Activated naive CD4-positive, alpha-beta T cell treated with anti-CD3 and anti-CD28 coated beads, Interleukin-2, amount 10 ng/mL, durations not matched to agents 7 days and 5 days (primary cell): ENCODE data around the gene DLG2.
"Not testable (repeated sequence)": the region's sequence is repeated elsewhere in the genome, so short reads cannot be mapped to it uniquely, and the experiment has no call there.

Source experiments
- CTCF ChIA-PET: fragments of 350-600 bp; sonication (Branson Sonifier 250); formaldehyde crosslinking; loops from one replicate; lab custom pipeline; 2021; ENCODE audit warnings: antibody characterized with exemption; lab: Charles Lee
- DNase-seq: peaks from one replicate; pipeline ENCODE4 v3.0.0-alpha.2; 2020
- H3K27ac Mint-ChIP-seq: one replicate; pipeline ENCODE4 v1.8.0; 2021; ENCODE audit warnings: mild to moderate bottlenecking, moderate library complexity, mixed read lengths
- H3K27me3 Mint-ChIP-seq: one replicate; pipeline ENCODE4 v1.8.0; 2021; ENCODE audit warnings: mild to moderate bottlenecking, mixed read lengths
- H3K36me3 Mint-ChIP-seq: one replicate; pipeline ENCODE4 v1.8.0; 2021; ENCODE audit warnings: mixed read lengths
- H3K4me1 Mint-ChIP-seq: one replicate; pipeline ENCODE4 v1.8.0; 2021; ENCODE audit warnings: mixed read lengths
- H3K4me3 Mint-ChIP-seq: one replicate; pipeline ENCODE4 v1.8.0; 2021; ENCODE audit warnings: mild to moderate bottlenecking, moderate library complexity, mixed read lengths
- H3K9me3 Mint-ChIP-seq: one replicate; pipeline ENCODE4 v1.8.0; 2021; ENCODE audit warnings: mixed read lengths

DLG2 gene

GRCh38 chr11:83736684-83737083 lies 1890.5 kb downstream of the DLG2 start:
- no peak for DNase-seq
- Mint-ChIP-seq H3K27me3 (no peaks in the 10 kb centered on the region), H3K4me1 (no peaks in the 10 kb centered on the region), H3K36me3 (no peaks in the 10 kb centered on the region), H3K27ac (no peak overlapping the region), H3K9me3 (no peaks in the 10 kb centered on the region), H3K4me3 (no peak overlapping the region)
- CTCF ChIA-PET = no interaction called here

GRCh38 chr11:83734120-83734519 lies 1893.0 kb downstream of the DLG2 start:
- no peaks in the 10 kb centered on the region for H3K27me3 Mint-ChIP-seq
- H3K9me3 Mint-ChIP-seq = no peaks in the 10 kb centered on the region
- no peak overlapping the region for H3K4me3 Mint-ChIP-seq
- no peak for DNase-seq
- CTCF ChIA-PET = no interaction called here
- no peak overlapping the region for H3K27ac Mint-ChIP-seq
- H3K36me3 Mint-ChIP-seq = no peaks in the 10 kb centered on the region
- no peaks in the 10 kb centered on the region for H3K4me1 Mint-ChIP-seq

GRCh38 chr11:83731288-83731687 lies 1895.9 kb downstream of the DLG2 start:
- H3K4me1 Mint-ChIP-seq, H3K36me3 Mint-ChIP-seq, H3K27ac Mint-ChIP-seq, H3K27me3 Mint-ChIP-seq, H3K4me3 Mint-ChIP-seq, H3K9me3 Mint-ChIP-seq, DNase-seq: not testable (repeated sequence)
- CTCF ChIA-PET = interaction anchor here (0.8 kb wide), 1 partner anchor 438 kb away, joined by 3 read pairs; no protein-coding TSS in a partner anchor

- no peak overlapping the region for H3K27ac Mint-ChIP-seq
- H3K4me1 Mint-ChIP-seq = no peaks in the 10 kb centered on the region
- CTCF ChIA-PET = interaction anchor here (0.6 kb wide), 1 partner anchor 234 kb away, joined by 3 read pairs; no protein-coding TSS in a partner anchor
- DNase-seq = no peak
- H3K9me3 Mint-ChIP-seq = no peaks in the 10 kb centered on the region
- H3K36me3 Mint-ChIP-seq = no peaks in the 10 kb centered on the region
- H3K27me3 Mint-ChIP-seq = peaks cover 14% of the 10 kb centered on the region
- no peak overlapping the region for H3K4me3 Mint-ChIP-seq
Measured at GRCh38 chr11:83728281-83728680, 1898.9 kb downstream of the DLG2 start.

- no peak for DNase-seq
- peaks cover 14% of the 10 kb centered on the region for H3K27me3 Mint-ChIP-seq
- H3K4me3 Mint-ChIP-seq = no peak overlapping the region
- CTCF ChIA-PET = interaction anchor here (0.7 kb wide), 1 partner anchor 90 kb away, joined by 3 read pairs; no protein-coding TSS in a partner anchor
- no peak overlapping the region for H3K27ac Mint-ChIP-seq
- H3K4me1 Mint-ChIP-seq = no peaks in the 10 kb centered on the region
- no peaks in the 10 kb centered on the region for H3K9me3 Mint-ChIP-seq
- no peaks in the 10 kb centered on the region for H3K36me3 Mint-ChIP-seq
Measured at GRCh38 chr11:83727251-83727650, 1899.9 kb downstream of the DLG2 start.

GRCh38 chr11:83726316-83726715 lies 1900.8 kb downstream of the DLG2 start:
- CTCF ChIA-PET = interaction anchor here (1.2 to 3.4 kb wide), 2 partner anchors 434 to 490 kb away, joined by 4 to 17 read pairs; no protein-coding TSS in a partner anchor
- no peak overlapping the region for H3K27ac Mint-ChIP-seq
- no peaks in the 10 kb centered on the region for H3K36me3 Mint-ChIP-seq
- peaks cover 14% of the 10 kb centered on the region for H3K27me3 Mint-ChIP-seq
- DNase-seq = no peak
- no peak overlapping the region for H3K4me3 Mint-ChIP-seq
- H3K4me1 Mint-ChIP-seq = no peaks in the 10 kb centered on the region
- no peaks in the 10 kb centered on the region for H3K9me3 Mint-ChIP-seq

- CTCF ChIA-PET = interaction anchor here (0.7 to 3.4 kb wide), 4 partner anchors 35 to 490 kb away, joined by 3 to 17 read pairs (median 4); no protein-coding TSS in a partner anchor
- no peaks in the 10 kb centered on the region for H3K36me3 Mint-ChIP-seq
- no peak for DNase-seq
- H3K27ac Mint-ChIP-seq = no peak overlapping the region
- H3K4me1 Mint-ChIP-seq = no peaks in the 10 kb centered on the region
- no peaks in the 10 kb centered on the region for H3K9me3 Mint-ChIP-seq
- H3K27me3 Mint-ChIP-seq = peaks cover 14% of the 10 kb centered on the region
- H3K4me3 Mint-ChIP-seq = no peak overlapping the region
Measured at GRCh38 chr11:83725728-83726127, 1901.4 kb downstream of the DLG2 start.

GRCh38 chr11:83725269-83725560 lies 1901.9 kb downstream of the DLG2 start:
- no peak for DNase-seq
- no peaks in the 10 kb centered on the region for H3K36me3 Mint-ChIP-seq
- H3K4me1 Mint-ChIP-seq = no peaks in the 10 kb centered on the region
- H3K9me3 Mint-ChIP-seq = no peaks in the 10 kb centered on the region
- H3K4me3 Mint-ChIP-seq = no peak overlapping the region
- H3K27me3 Mint-ChIP-seq = peaks cover 14% of the 10 kb centered on the region
- H3K27ac Mint-ChIP-seq = no peak overlapping the region
- CTCF ChIA-PET = interaction anchor here (0.7 to 3.4 kb wide), 4 partner anchors 35 to 489 kb away, joined by 3 to 17 read pairs (median 4); no protein-coding TSS in a partner anchor

GRCh38 chr11:83723999-83724398 lies 1903.1 kb downstream of the DLG2 start:
- Mint-ChIP-seq H3K36me3 (no peaks in the 10 kb centered on the region), H3K4me1 (no peaks in the 10 kb centered on the region), H3K27ac (no peak overlapping the region), H3K4me3 (peak overlapping the region; percentile 9), H3K9me3 (no peaks in the 10 kb centered on the region), H3K27me3 (peaks cover 14% of the 10 kb centered on the region)
- CTCF ChIA-PET = interaction anchor here (0.9 to 3.4 kb wide), 3 partner anchors 33 to 487 kb away, joined by 3 to 17 read pairs (median 4); no protein-coding TSS in a partner anchor
- peak; percentile 23 for DNase-seq

GRCh38 chr11:83722392-83723119 lies 1904.6 kb downstream of the DLG2 start:
- DNase-seq = no peak
- Mint-ChIP-seq H3K36me3 (no peaks in the 10 kb centered on the region), H3K27me3 (peaks cover 14% of the 10 kb centered on the region), H3K27ac (no peak overlapping the region), H3K4me3 (no peak overlapping the region), H3K4me1 (no peaks in the 10 kb centered on the region), H3K9me3 (no peaks in the 10 kb centered on the region)
- CTCF ChIA-PET = interaction anchor here (1.1 kb wide), 1 partner anchor 485 kb away, joined by 4 read pairs; no protein-coding TSS in a partner anchor

GRCh38 chr11:83721263-83721662 lies 1905.9 kb downstream of the DLG2 start:
- no peaks in the 10 kb centered on the region for H3K9me3 Mint-ChIP-seq
- CTCF ChIA-PET = no interaction called here
- no peak overlapping the region for H3K27ac Mint-ChIP-seq
- no peak for DNase-seq
- H3K36me3 Mint-ChIP-seq = no peaks in the 10 kb centered on the region
- H3K27me3 Mint-ChIP-seq = peaks cover 10% of the 10 kb centered on the region
- H3K4me3 Mint-ChIP-seq = no peak overlapping the region
- no peaks in the 10 kb centered on the region for H3K4me1 Mint-ChIP-seq

- Mint-ChIP-seq H3K36me3 (no peaks in the 10 kb centered on the region), H3K27me3 (peaks cover 10% of the 10 kb centered on the region), H3K4me1 (no peaks in the 10 kb centered on the region), H3K9me3 (no peaks in the 10 kb centered on the region), H3K27ac (no peak overlapping the region), H3K4me3 (no peak overlapping the region)
- CTCF ChIA-PET = no interaction called here
- DNase-seq = no peak
Measured at GRCh38 chr11:83720675-83721074, 1906.5 kb downstream of the DLG2 start.

- Mint-ChIP-seq H3K36me3 (no peaks in the 10 kb centered on the region), H3K4me1 (no peaks in the 10 kb centered on the region), H3K4me3 (no peak overlapping the region), H3K27ac (no peak overlapping the region), H3K27me3 (no peaks in the 10 kb centered on the region), H3K9me3 (no peaks in the 10 kb centered on the region)
- no peak for DNase-seq
- CTCF ChIA-PET = no interaction called here
Measured at GRCh38 chr11:83717537-83717936, 1909.6 kb downstream of the DLG2 start.

GRCh38 chr11:83715927-83716535 lies 1911.1 kb downstream of the DLG2 start:
- H3K4me3 Mint-ChIP-seq = no peak overlapping the region
- no peaks in the 10 kb centered on the region for H3K27me3 Mint-ChIP-seq
- H3K9me3 Mint-ChIP-seq = no peaks in the 10 kb centered on the region
- DNase-seq = no peak
- CTCF ChIA-PET = no interaction called here
- no peak overlapping the region for H3K27ac Mint-ChIP-seq
- H3K4me1 Mint-ChIP-seq = no peaks in the 10 kb centered on the region
- H3K36me3 Mint-ChIP-seq = no peaks in the 10 kb centered on the region

GRCh38 chr11:83713708-83714107 lies 1913.4 kb downstream of the DLG2 start:
- H3K4me1 Mint-ChIP-seq = no peaks in the 10 kb centered on the region
- H3K27me3 Mint-ChIP-seq = no peaks in the 10 kb centered on the region
- CTCF ChIA-PET = no interaction called here
- H3K9me3 Mint-ChIP-seq = no peaks in the 10 kb centered on the region
- DNase-seq = no peak
- no peaks in the 10 kb centered on the region for H3K36me3 Mint-ChIP-seq
- no peak overlapping the region for H3K4me3 Mint-ChIP-seq
- H3K27ac Mint-ChIP-seq = no peak overlapping the region
